Transverse colon (tissue), 4 donors: Measurements from ENCODE around the gene SNED1. TPM values are rescaled to one million over a fixed set of nuclear protein-coding genes. Genes with fewer than 3 reads are reported as not detected.

Experiments
- DNase-seq: peaks from one replicate; pipeline ENCODE4 v3.0.0-alpha.2; 2019
- H3K27ac ChIP-seq, 4 donors: fragments of 200-600 bp; sonication (generic); 2 replicates each; pipeline ENCODE4 v1.5.1; 2016 to 2018; ENCODE audit warnings: inconsistent platforms in 4 of 4
- H3K27me3 ChIP-seq: fragments of 200-600 bp; sonication (generic); 2 replicates; pipeline ENCODE4 v1.5.1; 2017; ENCODE audit warnings: inconsistent platforms
- H3K36me3 ChIP-seq, 4 donors: fragments of 200-600 bp; sonication (generic); 2 replicates each; pipeline ENCODE4 v1.5.1; 2017 to 2019; ENCODE audit warnings: inconsistent platforms in 4 of 4
- H3K4me1 ChIP-seq, 4 donors: fragments of 200-600 bp; sonication (generic); 2 replicates each; pipeline ENCODE4 v1.5.1; 2017 to 2020; ENCODE audit warnings: inconsistent platforms in 4 of 4
- H3K4me3 ChIP-seq, 4 donors: fragments of 200-600 bp; sonication (generic); 1 replicate in 1 of 4; 2 replicates in 3 of 4; pipeline versions ENCODE4 v1.5.1 to v1.6.1; 2017 to 2019; ENCODE audit warnings: inconsistent platforms in 4 of 4
- H3K9me3 ChIP-seq, 2 donors: fragments of 200-600 bp; sonication (generic); 2 replicates each; pipeline ENCODE4 v1.5.1; 2017 to 2019; ENCODE audit warnings: inconsistent platforms in 2 of 2
- CTCF ChIP-seq, 5 experiments: fragments of 200-600 bp in 3 of 5; fragments of 450-650 bp in 2 of 5; sonication (generic) in 3 of 5; IDR thresholded peaks; 1 replicate in 2 of 5; 2 replicates in 3 of 5; pipeline ENCODE4 v1.5.1; 2016 to 2017; ENCODE audit warnings: antibody characterized with exemption in 5 of 5, inconsistent platforms in 3 of 5, mild to moderate bottlenecking in 2 of 5, moderate library complexity in 1 of 5
- EP300 ChIP-seq: sonication (generic); formaldehyde crosslinking; IDR thresholded peaks from one replicate; pipeline ENCODE4 v1.6.1; 2017; ENCODE audit warnings: antibody characterized with exemption, low read depth
- POLR2A ChIP-seq: fragments of 450-650 bp; IDR thresholded peaks from one replicate; pipeline ENCODE4 v1.6.1; 2016; ENCODE audit warnings: antibody characterized with exemption, mild to moderate bottlenecking, moderate library complexity
- POLR2AphosphoS5 ChIP-seq, 3 donors: sonication (generic); formaldehyde crosslinking; IDR thresholded peaks; one replicate each; pipeline ENCODE4 v1.6.1; 2016; ENCODE audit warnings: antibody characterized with exemption in 3 of 3
- WGBS, 2 donors: methylation state at CpG; one replicate each; pipeline ENCODE4 v1.1.5; 2018; ENCODE audit warnings: low coverage in 1 of 2; 5-methylcytosine and 5-hydroxymethylcytosine counted together
- in situ Hi-C, 4 donors: fragments of 200-750 bp; cut with MboI; loops; one replicate each; pipeline versions ENCODE4 v1.15.0 to v1.15.1; 2017; ENCODE audit warnings: low sequenced_read_pairs in 3 of 4, low pct_ligation_motif_present in 1 of 4, low pct_unique_long_range_greater_than_20kb in 1 of 4
- intact Hi-C: fragments of 100-400 bp; cut with DNase I; formaldehyde crosslinking; loops from one replicate; pipeline ENCODE4 v1.15.1; 2023; ENCODE audit warnings: low total_unique reads
- total RNA-seq, 4 donors: library from RNA; depleted of rRNA; stranded (reverse); fragments of >200 nt; gene quantifications; one replicate each; pipeline ENCODE4 v1.1.0, GENCODE V29; 2016

SNED1 gene
- total RNA-seq, 4 donors from 2014 or later, result 8.2 to 65.5 (median 30.0) TPM

- in situ Hi-C loops, result no loop called here
- Histone ChIP-seq H3K27me3 (peaks cover 15% of the 10 kb centered on the region), H3K4me1 (peaks cover 0 to 14% (median 10%) of the 10 kb centered on the region in 4 donors), H3K27ac (peak overlapping the region in 1 of 4 donors; percentile 2), H3K36me3 (no peaks in the 10 kb centered on the region), H3K4me3 (peak overlapping the region; percentile 1 to 38 (median 16)), H3K9me3 (no peaks in the 10 kb centered on the region)
- intact Hi-C loops, result no loop called here
- WGBS, 2 donors, result 15% methylated on average over 27 of the region's 39 CpGs; no CpG with 5 or more reads in 1 of the 2 donors
- no peak for DNase-seq
- TF ChIP-seq POLR2AphosphoS5 (IDR thresholded peaks at IDR 0.05) (no peak), CTCF (IDR thresholded peaks at IDR 0.05) (no peak), EP300 (no peak), POLR2A (no peak)
These were observed 37.5 kb downstream of the SNED1 start for GRCh38 chr2:241035818-241036396.

- intact Hi-C loops, result no loop called here
- peak; percentile 69 for DNase-seq
These were observed 38.1 kb downstream of the SNED1 start for GRCh38 chr2:241036397-241036963.

GRCh38 chr2:241036964-241037421, 38.6 kb downstream of the SNED1 start:
- intact Hi-C loops, result no loop called here
- WGBS, 2 donors, result 66% methylated on average over 17 of the region's 18 CpGs; no CpG with 5 or more reads in 1 of the 2 donors

More at GRCh38 chr2:241036397-241036963, 38.1 kb downstream of the SNED1 start:
- Histone ChIP-seq H3K9me3 (no peaks in the 10 kb centered on the region), H3K36me3 (no peaks in the 10 kb centered on the region), H3K27me3 (peaks cover 15% of the 10 kb centered on the region), H3K4me3 (peak overlapping the region; percentile 1 to 38 (median 16)), H3K4me1 (peaks cover 0 to 14% (median 10%) of the 10 kb centered on the region in 4 donors), H3K27ac (peak overlapping the region in 1 of 4 donors; percentile 2)
- 18% methylated on average over 24 of the region's 36 CpGs; no CpG with 5 or more reads in 1 of the 2 donors for WGBS, 2 donors
- in situ Hi-C loops, result no loop called here
- TF ChIP-seq EP300 (no peak), POLR2AphosphoS5 (IDR thresholded peaks at IDR 0.05) (no peak), POLR2A (no peak), CTCF (IDR thresholded peaks at IDR 0.05) (no peak)

More at GRCh38 chr2:241036964-241037421, 38.6 kb downstream of the SNED1 start:
- DNase-seq, result peak; percentile 53
- H3K9me3 ChIP-seq, result no peaks in the 10 kb centered on the region
- H3K4me1 ChIP-seq, result peaks cover 0 to 14% (median 10%) of the 10 kb centered on the region in 4 donors
- in situ Hi-C loops, result no loop called here
- peak overlapping the region in 2 of 4 donors; percentile 26 to 38 for H3K4me3 ChIP-seq
- no peaks in the 10 kb centered on the region for H3K36me3 ChIP-seq
- peak overlapping the region in 1 of 4 donors; percentile 2 for H3K27ac ChIP-seq
- H3K27me3 ChIP-seq, result peaks cover 15% of the 10 kb centered on the region
- TF ChIP-seq EP300 (no peak), POLR2A (no peak), CTCF (IDR thresholded peaks at IDR 0.05) (no peak), POLR2AphosphoS5 (IDR thresholded peaks at IDR 0.05) (no peak)
